Sigmoid colon (tissue), 4 donors: ENCODE measurements around the gene ACOT13.

Experiments used
- CTCF ChIP-seq, 4 experiments: fragments of 450-650 bp in 3 of 4; fragments of 200-600 bp in 1 of 4; IDR thresholded peaks; one replicate each; pipeline ENCODE4 v1.5.1; 2016 to 2019; ENCODE audit warnings: antibody characterized with exemption in 4 of 4, mild to moderate bottlenecking in 3 of 4, moderate library complexity in 2 of 4
- EP300 ChIP-seq, 4 donors: sonication (generic); formaldehyde crosslinking; IDR thresholded peaks; one replicate each; pipeline ENCODE4 v1.6.1; 2017; ENCODE audit warnings: antibody characterized with exemption in 4 of 4
- POLR2A ChIP-seq, 2 donors: fragments of 450-650 bp; IDR thresholded peaks; one replicate each; pipeline ENCODE4 v1.6.1; 2016; ENCODE audit warnings: antibody characterized with exemption in 2 of 2, mild to moderate bottlenecking in 2 of 2, moderate library complexity in 2 of 2
- POLR2AphosphoS5 ChIP-seq, 4 donors: sonication (generic); formaldehyde crosslinking; IDR thresholded peaks; one replicate each; pipeline ENCODE4 v1.6.1; 2017; ENCODE audit warnings: antibody characterized with exemption in 4 of 4

DNA sequence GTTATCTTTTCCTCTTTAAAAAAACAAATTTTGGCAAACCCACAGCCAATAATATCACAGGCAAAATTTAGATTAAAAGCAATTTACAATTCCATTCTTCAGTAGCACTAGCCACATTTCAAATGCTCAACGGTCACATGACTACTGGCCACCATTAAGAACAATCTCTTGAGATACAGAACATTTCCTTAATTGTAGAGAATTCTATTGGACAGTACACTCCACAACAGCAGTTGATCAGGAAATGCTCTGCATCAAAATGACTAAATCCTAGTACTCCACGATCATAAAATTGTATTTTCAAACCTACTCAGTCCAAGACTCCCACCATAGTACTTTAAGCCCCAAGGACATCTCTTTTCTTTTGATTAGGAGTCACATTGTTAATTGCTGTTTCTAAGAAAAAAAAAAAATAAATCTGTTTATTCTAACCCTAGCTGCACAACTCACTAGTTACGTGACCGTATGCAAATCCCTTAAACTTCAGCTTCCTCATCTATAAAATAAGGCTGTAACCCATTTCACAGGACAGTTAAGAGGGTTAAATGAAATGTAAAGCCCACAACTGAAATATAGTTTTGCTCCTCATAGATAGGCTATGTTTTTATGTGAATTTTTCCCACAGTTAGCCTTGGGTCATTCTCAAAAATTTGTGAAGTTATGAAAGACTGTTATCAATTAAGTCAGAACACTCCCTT is 42.3 kb downstream of the ACOT13 start:
- TF ChIP-seq CTCF (IDR thresholded peaks at IDR 0.05) (no peak), POLR2AphosphoS5 (IDR thresholded peaks at IDR 0.05) (no peak), EP300 (IDR thresholded peaks at IDR 0.05) (no peak), POLR2A (IDR thresholded peaks at IDR 0.05) (no peak)
